ENCODE data around the gene VAV3.
A peak's percentile ranks its signal among the peaks of the same experiment; 100 is the strongest.

VAV3 gene

GRCh38 chr1:107691540-107691939, 273.4 kb downstream of the VAV3 start:
- FAIRE-seq (no peak), DNase-seq (ENCODE audit: low spot score) (no peak)

- FAIRE-seq = no peak
Observed at GRCh38 chr1:107690491-107690890, 274.5 kb downstream of the VAV3 start.

GRCh38 chr1:107689733-107690132, 275.2 kb downstream of the VAV3 start:
- DNase-seq (ENCODE audit: low spot score) (no peak), FAIRE-seq (no peak)

More at GRCh38 chr1:107690491-107690890, 274.5 kb downstream of the VAV3 start:
- DNase-seq (ENCODE audit: low spot score) = no peak

- no peak for DNase-seq (ENCODE audit: low spot score)
- FAIRE-seq = no peak
Observed at GRCh38 chr1:107689159-107689558, 275.8 kb downstream of the VAV3 start.

- peak; percentile 62 for DNase-seq (ENCODE audit: low spot score)
Observed at GRCh38 chr1:107687849-107688753, 276.9 kb downstream of the VAV3 start.

GRCh38 chr1:107683683-107684082, 281.3 kb downstream of the VAV3 start:
- no peak for FAIRE-seq
- no peak for DNase-seq (ENCODE audit: low spot score)

More at GRCh38 chr1:107687849-107688753, 276.9 kb downstream of the VAV3 start:
- FAIRE-seq = peak; percentile 93

GRCh38 chr1:107683191-107683657, 281.8 kb downstream of the VAV3 start:
- FAIRE-seq (peak; percentile 98), DNase-seq (ENCODE audit: low spot score) (peak; percentile 66)

GRCh38 chr1:107682467-107682866, 282.5 kb downstream of the VAV3 start:
- FAIRE-seq = no peak

GRCh38 chr1:107681001-107681479, 283.9 kb downstream of the VAV3 start:
- DNase-seq (ENCODE audit: low spot score) (no peak), FAIRE-seq (no peak)

More at GRCh38 chr1:107682467-107682866, 282.5 kb downstream of the VAV3 start:
- DNase-seq (ENCODE audit: low spot score) = no peak

- DNase-seq (ENCODE audit: low spot score) = peak; percentile 22
- peak; percentile 83 for FAIRE-seq
Observed at GRCh38 chr1:107680579-107680985, 284.4 kb downstream of the VAV3 start.

- FAIRE-seq (no peak), DNase-seq (ENCODE audit: low spot score) (no peak)
Observed at GRCh38 chr1:107679411-107679953, 285.5 kb downstream of the VAV3 start.

GRCh38 chr1:107678993-107679392, 286.0 kb downstream of the VAV3 start:
- FAIRE-seq (no peak), DNase-seq (ENCODE audit: low spot score) (no peak)

GRCh38 chr1:107677697-107678096, 287.3 kb downstream of the VAV3 start:
- DNase-seq (ENCODE audit: low spot score) (no peak), FAIRE-seq (no peak)

- DNase-seq (ENCODE audit: low spot score) (no peak), FAIRE-seq (no peak)
Observed at GRCh38 chr1:107674486-107674885, 290.5 kb downstream of the VAV3 start.

GRCh38 chr1:107673006-107673405, 292.0 kb downstream of the VAV3 start:
- DNase-seq (ENCODE audit: low spot score) = no peak
- FAIRE-seq = no peak

- FAIRE-seq (no peak), DNase-seq (ENCODE audit: low spot score) (no peak)
Observed at GRCh38 chr1:107670397-107671040, 294.5 kb downstream of the VAV3 start.

GRCh38 chr1:107669996-107670395, 295.0 kb downstream of the VAV3 start:
- peak; percentile 41 for DNase-seq (ENCODE audit: low spot score)
- FAIRE-seq = peak; percentile 83

GRCh38 chr1:107668762-107669161, 296.2 kb downstream of the VAV3 start:
- FAIRE-seq (no peak), DNase-seq (ENCODE audit: low spot score) (no peak)

- DNase-seq (ENCODE audit: low spot score) = no peak
- FAIRE-seq = no peak
Observed at GRCh38 chr1:107666493-107666892, 298.5 kb downstream of the VAV3 start.

GRCh38 chr1:107664982-107665925, 299.7 kb downstream of the VAV3 start:
- peak; percentile 97 for FAIRE-seq
- DNase-seq (ENCODE audit: low spot score) = peak; percentile 69

GRCh38 chr1:107662971-107663370, 302.0 kb downstream of the VAV3 start:
- DNase-seq (ENCODE audit: low spot score) (no peak), FAIRE-seq (no peak)
